Panc1 (cell line): ENCODE measurements around the gene ZNF862.

Source experiments
- POLR2AphosphoS5 ChIP-seq: IDR thresholded peaks from 2 replicates; pipeline ENCODE4 v1.6.1; 2012; ENCODE audit warnings: mild to moderate bottlenecking, low read depth, low read length, moderate library complexity
- SIN3A ChIP-seq: IDR thresholded peaks from 2 replicates; pipeline ENCODE4 v1.6.1; 2012; ENCODE audit warnings: low read depth, mild to moderate bottlenecking, low read length, moderate library complexity, borderline replicate concordance; ENCODE audit not compliant: insufficient read depth
- TCF7L2 ChIP-seq: IDR thresholded peaks from 2 replicates; pipeline ENCODE4 v1.6.1; 2011; ENCODE audit warnings: mild to moderate bottlenecking, low read depth, low read length, inconsistent platforms
- TF ChIP-seq, protein P1 (sequence below): fragments of 450-650 bp; IDR thresholded peaks from 2 replicates; pipeline ENCODE4 v1.5.1; 2017; ENCODE audit warnings: mild to moderate bottlenecking
- TF ChIP-seq, protein P2 (sequence below), 2 experiments: IDR thresholded peaks; 2 replicates each; pipeline ENCODE4 v1.6.1; 2011 to 2012; ENCODE audit warnings: low read depth in 2 of 2, control low read depth in 1 of 2, low read length in 1 of 2, mild to moderate bottlenecking in 1 of 2, moderate library complexity in 1 of 2; ENCODE audit not compliant: insufficient read depth in 1 of 2

DNA sequence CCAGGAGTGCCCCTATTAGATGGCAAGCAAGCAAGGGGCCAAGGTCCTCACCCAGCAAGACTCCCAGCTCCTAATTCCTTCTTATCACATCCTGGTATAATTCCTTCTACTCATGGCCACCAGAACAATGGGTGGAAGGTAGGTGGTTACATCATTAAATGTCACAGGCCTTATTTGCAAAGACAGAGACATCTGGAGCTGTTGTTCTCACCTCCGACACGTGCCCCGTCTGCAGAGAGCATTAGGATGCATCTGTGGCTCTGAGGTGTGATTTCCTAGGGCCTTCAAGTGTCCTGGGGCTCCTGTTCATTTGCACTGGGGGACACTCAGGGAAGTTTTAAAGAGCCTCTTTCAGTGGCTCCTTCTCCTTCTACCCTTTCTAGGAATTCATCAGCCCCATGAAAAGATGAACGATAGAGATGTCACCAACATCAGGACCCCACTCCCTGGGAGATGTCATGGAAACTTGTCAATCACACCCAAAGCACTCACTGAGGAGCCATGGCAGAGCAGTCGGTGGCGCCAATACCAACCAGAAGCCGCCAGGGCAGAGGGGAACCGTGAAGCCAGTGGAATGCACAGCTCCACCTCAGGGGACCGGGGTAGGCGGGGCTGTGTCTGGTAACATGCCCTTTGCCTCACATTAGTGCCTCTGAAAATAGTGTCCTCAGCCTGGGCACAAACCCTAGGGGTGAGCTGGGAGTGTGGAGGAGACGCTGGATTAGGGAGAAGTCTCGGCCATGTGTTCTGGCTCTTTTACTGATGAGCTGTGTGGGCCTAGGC, 32.7 kb downstream of the ZNF862 start:
- TF ChIP-seq, protein P1, sequence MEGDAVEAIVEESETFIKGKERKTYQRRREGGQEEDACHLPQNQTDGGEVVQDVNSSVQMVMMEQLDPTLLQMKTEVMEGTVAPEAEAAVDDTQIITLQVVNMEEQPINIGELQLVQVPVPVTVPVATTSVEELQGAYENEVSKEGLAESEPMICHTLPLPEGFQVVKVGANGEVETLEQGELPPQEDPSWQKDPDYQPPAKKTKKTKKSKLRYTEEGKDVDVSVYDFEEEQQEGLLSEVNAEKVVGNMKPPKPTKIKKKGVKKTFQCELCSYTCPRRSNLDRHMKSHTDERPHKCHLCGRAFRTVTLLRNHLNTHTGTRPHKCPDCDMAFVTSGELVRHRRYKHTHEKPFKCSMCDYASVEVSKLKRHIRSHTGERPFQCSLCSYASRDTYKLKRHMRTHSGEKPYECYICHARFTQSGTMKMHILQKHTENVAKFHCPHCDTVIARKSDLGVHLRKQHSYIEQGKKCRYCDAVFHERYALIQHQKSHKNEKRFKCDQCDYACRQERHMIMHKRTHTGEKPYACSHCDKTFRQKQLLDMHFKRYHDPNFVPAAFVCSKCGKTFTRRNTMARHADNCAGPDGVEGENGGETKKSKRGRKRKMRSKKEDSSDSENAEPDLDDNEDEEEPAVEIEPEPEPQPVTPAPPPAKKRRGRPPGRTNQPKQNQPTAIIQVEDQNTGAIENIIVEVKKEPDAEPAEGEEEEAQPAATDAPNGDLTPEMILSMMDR, result no peak
- TF ChIP-seq, protein P2, sequence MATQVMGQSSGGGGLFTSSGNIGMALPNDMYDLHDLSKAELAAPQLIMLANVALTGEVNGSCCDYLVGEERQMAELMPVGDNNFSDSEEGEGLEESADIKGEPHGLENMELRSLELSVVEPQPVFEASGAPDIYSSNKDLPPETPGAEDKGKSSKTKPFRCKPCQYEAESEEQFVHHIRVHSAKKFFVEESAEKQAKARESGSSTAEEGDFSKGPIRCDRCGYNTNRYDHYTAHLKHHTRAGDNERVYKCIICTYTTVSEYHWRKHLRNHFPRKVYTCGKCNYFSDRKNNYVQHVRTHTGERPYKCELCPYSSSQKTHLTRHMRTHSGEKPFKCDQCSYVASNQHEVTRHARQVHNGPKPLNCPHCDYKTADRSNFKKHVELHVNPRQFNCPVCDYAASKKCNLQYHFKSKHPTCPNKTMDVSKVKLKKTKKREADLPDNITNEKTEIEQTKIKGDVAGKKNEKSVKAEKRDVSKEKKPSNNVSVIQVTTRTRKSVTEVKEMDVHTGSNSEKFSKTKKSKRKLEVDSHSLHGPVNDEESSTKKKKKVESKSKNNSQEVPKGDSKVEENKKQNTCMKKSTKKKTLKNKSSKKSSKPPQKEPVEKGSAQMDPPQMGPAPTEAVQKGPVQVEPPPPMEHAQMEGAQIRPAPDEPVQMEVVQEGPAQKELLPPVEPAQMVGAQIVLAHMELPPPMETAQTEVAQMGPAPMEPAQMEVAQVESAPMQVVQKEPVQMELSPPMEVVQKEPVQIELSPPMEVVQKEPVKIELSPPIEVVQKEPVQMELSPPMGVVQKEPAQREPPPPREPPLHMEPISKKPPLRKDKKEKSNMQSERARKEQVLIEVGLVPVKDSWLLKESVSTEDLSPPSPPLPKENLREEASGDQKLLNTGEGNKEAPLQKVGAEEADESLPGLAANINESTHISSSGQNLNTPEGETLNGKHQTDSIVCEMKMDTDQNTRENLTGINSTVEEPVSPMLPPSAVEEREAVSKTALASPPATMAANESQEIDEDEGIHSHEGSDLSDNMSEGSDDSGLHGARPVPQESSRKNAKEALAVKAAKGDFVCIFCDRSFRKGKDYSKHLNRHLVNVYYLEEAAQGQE (IDR thresholded peaks at IDR 0.05; ENCODE audit: insufficient read depth in 1 of 2, low read depth in 2 of 2, low read length in 1 of 2), result no peak
- TF ChIP-seq TCF7L2 (no peak), SIN3A (no peak), POLR2AphosphoS5 (no peak)
